HepG2 (cell line): Measurements from ENCODE around the gene SORD. TPM values are rescaled to one million over a fixed set of nuclear protein-coding genes. Genes with fewer than 3 reads are reported as not detected.

ENCODE experiments used
- FOXJ3 ChIP-seq: sonication (generic); formaldehyde crosslinking; IDR thresholded peaks from 2 replicates; pipeline ENCODE4 v1.4.0; 2020; ENCODE audit warnings: missing genetic modification reagents, mild to moderate bottlenecking, borderline replicate concordance
- GMEB1 ChIP-seq: sonication (generic); formaldehyde crosslinking; IDR thresholded peaks from 2 replicates; pipeline ENCODE4 v1.5.1; 2020; ENCODE audit warnings: missing genetic modification reagents, mild to moderate bottlenecking, borderline replicate concordance
- HMGA1 ChIP-seq: sonication (generic); formaldehyde crosslinking; conservative IDR thresholded peaks from 2 replicates; pipeline ENCODE4 v1.4.0; 2020; ENCODE audit warnings: missing genetic modification reagents
- HOXD1 ChIP-seq: sonication (generic); formaldehyde crosslinking; IDR thresholded peaks from 2 replicates; pipeline ENCODE4 v1.5.0; 2020; ENCODE audit warnings: missing genetic modification reagents
- IRX3 ChIP-seq: sonication (generic); formaldehyde crosslinking; IDR thresholded peaks from 2 replicates; pipeline ENCODE4 v1.8.1; 2023; ENCODE audit warnings: mild to moderate bottlenecking, low read depth, missing genetic modification reagents, borderline replicate concordance
- KLF11 ChIP-seq: IDR thresholded peaks from 2 replicates; pipeline ENCODE4 v1.6.1; 2016; ENCODE audit warnings: missing compliant biosample characterization
- MED8 ChIP-seq: sonication (generic); formaldehyde crosslinking; IDR thresholded peaks from 2 replicates; pipeline ENCODE4 v1.8.1; 2023; ENCODE audit warnings: mild to moderate bottlenecking, missing genetic modification reagents; ENCODE audit not compliant: insufficient replicate concordance
- NFKB2 ChIP-seq: sonication (generic); formaldehyde crosslinking; IDR thresholded peaks from 2 replicates; pipeline ENCODE4 v1.4.0; 2020; ENCODE audit warnings: missing genetic modification reagents, borderline replicate concordance
- NR2F6 ChIP-seq, 2 experiments: IDR thresholded peaks; 2 replicates each; pipeline ENCODE4 v1.6.1; 2016; ENCODE audit warnings: antibody characterized with exemption in 1 of 2, mild to moderate bottlenecking in 1 of 2
- PAX8 ChIP-seq: sonication (generic); formaldehyde crosslinking; IDR thresholded peaks from 2 replicates; pipeline ENCODE4 v1.8.0; 2022; ENCODE audit warnings: mild to moderate bottlenecking, missing genetic modification reagents, borderline replicate concordance
- SIX4 ChIP-seq: sonication (generic); formaldehyde crosslinking; IDR thresholded peaks from 2 replicates; pipeline ENCODE4 v1.4.0; 2020; ENCODE audit warnings: missing genetic modification reagents
- TERF1 ChIP-seq: sonication (generic); formaldehyde crosslinking; IDR thresholded peaks from 2 replicates; pipeline ENCODE4 v1.8.0; 2022; ENCODE audit warnings: mild to moderate bottlenecking, missing genetic modification reagents, moderate library complexity
- ZBTB43 ChIP-seq: sonication (generic); formaldehyde crosslinking; conservative IDR thresholded peaks from 2 replicates; pipeline ENCODE4 v1.4.0; 2020; ENCODE audit warnings: missing genetic modification reagents
- ZC3H13 ChIP-seq: sonication (generic); formaldehyde crosslinking; IDR thresholded peaks from 2 replicates; pipeline ENCODE4 v1.8.1; 2023; ENCODE audit warnings: mild to moderate bottlenecking, missing genetic modification reagents, moderate library complexity
- ZNF451 ChIP-seq: sonication (generic); formaldehyde crosslinking; IDR thresholded peaks from 2 replicates; pipeline ENCODE4 v1.5.0; 2020; ENCODE audit warnings: mild to moderate bottlenecking, missing genetic modification reagents
- polyA plus RNA-seq, 8 experiments: library from polyadenylated mRNA; depleted of rRNA in 3 of 8; stranded (reverse) in 7 of 8; unstranded in 1 of 8; fragments of >200 nt; fragmentation: Illumina TruSeq in 4 of 8; extraction: Trizol in 4 of 8; gene quantifications; 2 replicates each; pipeline versions ENCODE4 v1.2.1 to v1.2.3, GENCODE V29; 2011 to 2016; ENCODE audit warnings: low read depth in 4 of 8, missing spikeins in 1 of 8, mixed read lengths in 1 of 8; ENCODE audit not compliant: insufficient read depth in 1 of 8
- total RNA-seq, 5 experiments: library from RNA; depleted of rRNA; stranded (reverse); fragments of >200 nt; fragmentation: Illumina TruSeq; extraction: Trizol; gene quantifications; 2 replicates each; pipeline ENCODE4 v1.2.3, GENCODE V29; 2016; ENCODE audit warnings: low read depth in 1 of 5
- TF ChIP-seq, protein P1 (sequence below), 2 experiments: sonication (generic) in 1 of 2; formaldehyde crosslinking in 1 of 2; IDR thresholded peaks; 2 replicates each; pipeline versions ENCODE4 v1.4.0 to v1.6.1; 2016 to 2020; ENCODE audit warnings: borderline replicate concordance in 1 of 2, low read depth in 1 of 2, mild to moderate bottlenecking in 1 of 2, missing genetic modification reagents in 1 of 2
- TF ChIP-seq, protein P2 (sequence below): fragments of 450-650 bp; IDR thresholded peaks from 2 replicates; pipeline ENCODE4 v1.6.1; 2016

SORD gene
- total and polyA plus RNA-seq, 2 of the 13 experiments (the other 11 are each of a cell fraction or from before 2014, with no cell fraction given) = 59.1 to 95.3 TPM

DNA sequence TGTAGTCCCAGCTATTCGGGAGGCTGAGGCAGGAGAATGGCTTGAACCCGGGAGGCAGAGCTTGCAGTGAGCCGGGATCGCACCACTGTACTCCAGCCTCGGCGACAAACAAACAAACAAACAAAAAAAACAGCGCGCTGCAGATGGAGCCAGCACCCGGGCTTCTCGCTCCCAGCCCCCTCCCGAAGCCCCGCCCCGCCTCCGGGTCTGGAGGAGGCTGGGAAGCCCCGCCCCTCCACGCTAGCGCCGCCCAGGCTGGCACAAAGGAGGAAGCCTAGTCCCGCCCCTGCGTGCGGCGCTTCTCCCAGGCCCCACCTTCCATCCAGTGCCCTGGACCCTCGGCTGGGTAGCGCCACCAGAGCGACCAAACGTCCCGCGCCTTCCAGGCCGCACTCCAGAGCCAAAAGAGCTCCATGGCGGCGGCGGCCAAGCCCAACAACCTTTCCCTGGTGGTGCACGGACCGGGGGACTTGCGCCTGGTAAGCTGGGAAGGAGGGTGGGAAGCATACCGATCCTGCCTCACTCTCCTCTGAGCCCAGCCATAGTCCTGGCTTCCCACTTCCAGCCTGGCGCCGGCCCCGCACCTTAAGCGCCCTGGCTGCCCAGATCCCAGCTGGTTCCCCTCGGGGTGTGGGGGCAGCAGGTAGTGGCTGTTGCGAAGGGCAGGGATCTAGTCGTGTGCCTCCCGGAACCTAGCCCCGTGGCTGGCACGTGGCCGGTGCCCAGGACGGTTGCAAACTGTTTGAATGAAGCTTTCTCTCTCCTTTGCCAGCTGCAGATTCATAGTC is at the start of gene SORD (continued):
- peak; percentile 64; the same call in 1 of the 2 replicates for TF ChIP-seq GMEB1
- no peak for TF ChIP-seq HMGA1 (CRISPR knock-in tag)
- TF ChIP-seq, protein P1, sequence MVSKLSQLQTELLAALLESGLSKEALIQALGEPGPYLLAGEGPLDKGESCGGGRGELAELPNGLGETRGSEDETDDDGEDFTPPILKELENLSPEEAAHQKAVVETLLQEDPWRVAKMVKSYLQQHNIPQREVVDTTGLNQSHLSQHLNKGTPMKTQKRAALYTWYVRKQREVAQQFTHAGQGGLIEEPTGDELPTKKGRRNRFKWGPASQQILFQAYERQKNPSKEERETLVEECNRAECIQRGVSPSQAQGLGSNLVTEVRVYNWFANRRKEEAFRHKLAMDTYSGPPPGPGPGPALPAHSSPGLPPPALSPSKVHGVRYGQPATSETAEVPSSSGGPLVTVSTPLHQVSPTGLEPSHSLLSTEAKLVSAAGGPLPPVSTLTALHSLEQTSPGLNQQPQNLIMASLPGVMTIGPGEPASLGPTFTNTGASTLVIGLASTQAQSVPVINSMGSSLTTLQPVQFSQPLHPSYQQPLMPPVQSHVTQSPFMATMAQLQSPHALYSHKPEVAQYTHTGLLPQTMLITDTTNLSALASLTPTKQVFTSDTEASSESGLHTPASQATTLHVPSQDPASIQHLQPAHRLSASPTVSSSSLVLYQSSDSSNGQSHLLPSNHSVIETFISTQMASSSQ (IDR thresholded peaks at IDR 0.05; ENCODE audit: low read depth) = no peak
- TF ChIP-seq, protein P1 (CRISPR knock-in tag; IDR thresholded peaks at IDR 0.05; ENCODE audit: borderline replicate concordance) = 0 out of 2 replicates have a peak, but pooled peaks have one; percentile 56
- TF ChIP-seq, protein P2, sequence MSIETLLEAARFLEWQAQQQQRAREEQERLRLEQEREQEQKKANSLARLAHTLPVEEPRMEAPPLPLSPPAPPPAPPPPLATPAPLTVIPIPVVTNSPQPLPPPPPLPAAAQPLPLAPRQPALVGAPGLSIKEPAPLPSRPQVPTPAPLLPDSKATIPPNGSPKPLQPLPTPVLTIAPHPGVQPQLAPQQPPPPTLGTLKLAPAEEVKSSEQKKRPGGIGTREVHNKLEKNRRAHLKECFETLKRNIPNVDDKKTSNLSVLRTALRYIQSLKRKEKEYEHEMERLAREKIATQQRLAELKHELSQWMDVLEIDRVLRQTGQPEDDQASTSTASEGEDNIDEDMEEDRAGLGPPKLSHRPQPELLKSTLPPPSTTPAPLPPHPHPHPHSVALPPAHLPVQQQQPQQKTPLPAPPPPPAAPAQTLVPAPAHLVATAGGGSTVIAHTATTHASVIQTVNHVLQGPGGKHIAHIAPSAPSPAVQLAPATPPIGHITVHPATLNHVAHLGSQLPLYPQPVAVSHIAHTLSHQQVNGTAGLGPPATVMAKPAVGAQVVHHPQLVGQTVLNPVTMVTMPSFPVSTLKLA = peak; percentile 21; the same call in 1 of the 2 replicates
- no peak for TF ChIP-seq FOXJ3 (CRISPR knock-in tag)
- no peak for TF ChIP-seq NR2F6 (IDR thresholded peaks at IDR 0.05)
- TF ChIP-seq NR2F6 (CRISPR knock-in tag; IDR thresholded peaks at IDR 0.05) = peak; percentile 42; the same call in 1 of the 2 replicates
- no peak for TF ChIP-seq MED8 (CRISPR knock-in tag)
- TF ChIP-seq ZBTB43 (CRISPR knock-in tag) = no peak
- TF ChIP-seq NFKB2 (CRISPR knock-in tag) = peak; percentile 65; the same call in 1 of the 2 replicates
- TF ChIP-seq HOXD1 (CRISPR knock-in tag) = no peak
- TF ChIP-seq KLF11 = 0 out of 2 replicates have a peak, but pooled peaks have one; percentile 40
- no peak for TF ChIP-seq TERF1 (CRISPR knock-in tag)
- peak; percentile 62; the same call in 1 of the 2 replicates for TF ChIP-seq ZNF451 (CRISPR knock-in tag)
- TF ChIP-seq IRX3 (CRISPR knock-in tag) = no peak
- TF ChIP-seq ZC3H13 (CRISPR knock-in tag) = peak; percentile 70; the same call in 1 of the 2 replicates
- peak; percentile 40; the same call in 1 of the 2 replicates for TF ChIP-seq PAX8 (CRISPR knock-in tag)
- TF ChIP-seq SIX4 = no peak
